Adipose tissue (tissue), 3 donors: Measurements from ENCODE around the gene BAZ2B. TPM values are rescaled to one million over a fixed set of nuclear protein-coding genes. Genes with fewer than 3 reads are reported as not detected.
"Not testable (repeated sequence)": the region's sequence is repeated elsewhere in the genome, so short reads cannot be mapped to it uniquely, and the experiment has no call there.

Source experiments
- H3K27ac ChIP-seq: one replicate; pipeline ENCODE4 v1.5.1; 2013; ENCODE audit warnings: low read depth, low read length
- WGBS, 3 donors: extraction: QIAGEN DNeasy Blood & Tissue Kit; methylation state at CpG; one replicate each; pipeline ENCODE4 v1.1.7; 2013; 5-methylcytosine and 5-hydroxymethylcytosine counted together
- polyA plus RNA-seq, 3 donors: library from polyadenylated mRNA; stranded (reverse); fragments of 200-250 nt; gene quantifications; one replicate each; pipeline ENCODE4 v1.2.3, GENCODE V29; 2013
- donor health status: healthy with polysubstance abuse.
- donor health status: Bipolar disorder and iron deficiency.
- donor health status: healthy.

The BAZ2B gene
- polyA plus RNA-seq, 3 donors = 10.6 to 21.9 (median 16.3) TPM

- WGBS, 3 donors = 54 to 65% (median 63%) methylated on average over 1 of the region's 1 CpG
These were observed 62.6 kb downstream of the BAZ2B start for GRCh38 chr2:159553727-159554126.

GRCh38 chr2:159551806-159552205, 64.5 kb downstream of the BAZ2B start:
- WGBS, 3 donors = 86 to 100% (median 97%) methylated on average over 1 of the region's 1 CpG
- H3K27ac ChIP-seq = no peak overlapping the region

More at GRCh38 chr2:159553727-159554126, 62.6 kb downstream of the BAZ2B start:
- no peak overlapping the region for H3K27ac ChIP-seq

DNA sequence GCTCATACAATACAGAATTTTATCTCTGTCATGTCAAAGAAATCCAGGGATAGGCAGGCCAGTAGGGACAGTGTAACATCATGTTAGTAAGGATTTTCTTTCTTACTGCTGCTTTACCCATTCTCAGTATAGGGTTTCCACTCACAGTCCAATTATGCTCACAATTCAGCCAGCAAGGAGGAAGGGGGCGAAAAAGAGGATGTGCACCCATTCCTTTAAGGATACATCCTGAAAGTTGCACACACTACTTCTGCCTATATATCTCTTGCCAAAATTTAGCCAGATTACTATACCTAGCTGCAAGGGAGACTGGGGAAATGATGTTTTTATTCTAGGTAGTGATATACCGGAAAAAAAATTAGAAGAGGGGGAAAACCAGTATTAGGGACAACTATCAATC, 66.1 kb downstream of the BAZ2B start:
- 83 to 100% (median 85%) methylated on average over 2 of the region's 2 CpGs for WGBS, 3 donors

GRCh38 chr2:159549234-159549633, 67.1 kb downstream of the BAZ2B start:
- H3K27ac ChIP-seq = no peak overlapping the region
- WGBS, 3 donors = 76 to 89% (median 80%) methylated on average over 6 of the region's 6 CpGs

More for the DNA sequence above, 66.1 kb downstream of the BAZ2B start:
- H3K27ac ChIP-seq = no peak overlapping the region

GRCh38 chr2:159546716-159547430, 69.5 kb downstream of the BAZ2B start:
- no peak overlapping the region for H3K27ac ChIP-seq
- 83 to 86% (median 83%) methylated on average over 3 of the region's 3 CpGs for WGBS, 3 donors

GRCh38 chr2:159546039-159546438, 70.3 kb downstream of the BAZ2B start:
- 73 to 74% (median 73%) methylated on average over 9 of the region's 9 CpGs for WGBS, 3 donors
- H3K27ac ChIP-seq = no peak overlapping the region

DNA sequence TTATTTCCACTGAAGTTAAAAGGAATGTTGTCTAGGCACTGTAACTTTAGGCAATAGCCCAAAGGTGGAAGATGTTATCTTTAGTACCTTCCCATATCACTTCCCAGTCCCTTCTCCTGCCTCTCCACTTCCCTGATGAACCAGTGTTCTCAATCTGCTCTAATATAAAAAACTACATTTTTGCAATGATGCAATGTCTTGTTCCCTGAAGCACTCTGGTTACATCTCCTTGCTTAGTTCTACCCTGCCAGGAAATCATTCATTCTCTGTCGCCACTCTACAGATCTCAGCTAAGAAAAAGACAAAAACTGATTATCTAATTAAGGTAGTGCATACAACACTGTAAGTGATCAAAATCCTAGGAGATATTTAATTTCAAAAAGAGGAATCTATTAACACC, 71.3 kb downstream of the BAZ2B start:
- 71 to 90% (median 72%) methylated on average over 1 of the region's 1 CpG for WGBS, 3 donors
- H3K27ac ChIP-seq = no peak overlapping the region

GRCh38 chr2:159542101-159542500, 74.2 kb downstream of the BAZ2B start:
- no peak overlapping the region for H3K27ac ChIP-seq

- H3K27ac ChIP-seq = no peak overlapping the region
- WGBS, 3 donors = 69 to 93% (median 73%) methylated on average over 1 of the region's 1 CpG
These were observed 76.6 kb downstream of the BAZ2B start for GRCh38 chr2:159539701-159540100.

- WGBS, 3 donors = 95 to 100% (median 100%) methylated on average over 3 of the region's 3 CpGs
- H3K27ac ChIP-seq = no peak overlapping the region
These were observed 77.5 kb downstream of the BAZ2B start for GRCh38 chr2:159538801-159539200.

DNA sequence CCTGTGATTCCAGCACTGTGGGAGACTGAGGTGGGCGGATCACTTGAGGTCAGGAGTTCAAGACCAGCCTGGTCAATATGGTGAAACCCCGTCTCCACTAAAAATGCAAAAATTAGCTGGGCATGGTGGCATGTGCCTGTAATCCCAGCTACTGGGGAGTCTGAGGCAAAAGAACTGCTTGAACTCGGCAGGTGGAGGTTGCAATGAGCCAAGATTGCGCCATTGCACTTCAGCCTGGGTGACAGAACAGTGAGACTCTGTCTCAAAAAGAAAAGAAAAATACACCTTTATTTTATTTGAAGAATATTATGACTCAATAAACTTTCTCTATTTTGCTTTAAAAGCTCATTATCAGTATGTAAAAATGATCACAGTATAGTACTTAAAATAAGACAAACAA, 81.1 kb downstream of the BAZ2B start:
- WGBS, 3 donors = 88 to 95% (median 95%) methylated on average over 4 of the region's 4 CpGs
- H3K27ac ChIP-seq = not testable (repeated sequence)

DNA sequence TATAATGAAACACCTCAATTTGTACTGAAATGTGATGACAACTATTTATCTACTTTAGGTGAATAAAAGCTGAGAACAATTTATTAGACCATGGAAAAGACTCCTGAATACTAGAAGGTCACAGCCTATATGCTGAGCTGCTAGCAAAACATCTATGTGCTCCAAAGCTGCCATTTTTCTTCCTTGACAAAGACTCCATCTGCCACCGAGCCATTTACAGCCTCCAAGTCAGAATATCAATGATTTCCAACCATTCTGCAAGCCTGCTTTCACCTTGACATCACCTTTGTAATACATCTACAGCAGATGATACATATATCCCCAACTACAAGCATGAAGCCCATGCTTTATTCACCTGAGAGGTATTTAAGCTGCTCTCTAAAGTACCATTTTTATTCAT, 84.9 kb downstream of the BAZ2B start:
- no peak overlapping the region for H3K27ac ChIP-seq
- WGBS, 3 donors = 71 to 95% (median 90%) methylated on average over 1 of the region's 1 CpG

- H3K27ac ChIP-seq = no peak overlapping the region
- 95 to 99% (median 98%) methylated on average over 1 of the region's 1 CpG for WGBS, 3 donors
These were observed 89.9 kb downstream of the BAZ2B start for GRCh38 chr2:159526433-159526832.

DNA sequence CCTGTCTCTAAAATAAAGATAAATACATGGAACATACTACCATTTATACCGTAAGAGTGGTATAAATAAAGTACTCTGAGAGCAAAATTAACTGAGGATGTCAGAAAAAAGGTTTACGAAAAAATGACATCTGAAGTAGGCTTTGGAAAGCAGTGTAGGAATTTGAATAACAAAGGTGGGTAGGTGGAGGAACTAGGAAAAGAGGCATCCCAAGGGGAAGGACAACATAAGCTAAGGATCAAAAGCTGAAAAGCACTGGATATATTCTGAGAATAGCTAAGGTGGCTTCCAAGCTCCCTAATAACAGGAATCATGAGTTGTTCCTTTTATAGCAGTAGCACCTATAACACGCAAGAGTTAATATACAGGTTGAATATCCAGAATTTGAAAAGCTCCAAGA, 91.3 kb downstream of the BAZ2B start:
- no peak overlapping the region for H3K27ac ChIP-seq
- 97 to 99% (median 98%) methylated on average over 3 of the region's 3 CpGs for WGBS, 3 donors

GRCh38 chr2:159521272-159521671, 95.1 kb downstream of the BAZ2B start:
- H3K27ac ChIP-seq = no peak overlapping the region
- WGBS, 3 donors = 73 to 90% (median 84%) methylated on average over 2 of the region's 2 CpGs

DNA sequence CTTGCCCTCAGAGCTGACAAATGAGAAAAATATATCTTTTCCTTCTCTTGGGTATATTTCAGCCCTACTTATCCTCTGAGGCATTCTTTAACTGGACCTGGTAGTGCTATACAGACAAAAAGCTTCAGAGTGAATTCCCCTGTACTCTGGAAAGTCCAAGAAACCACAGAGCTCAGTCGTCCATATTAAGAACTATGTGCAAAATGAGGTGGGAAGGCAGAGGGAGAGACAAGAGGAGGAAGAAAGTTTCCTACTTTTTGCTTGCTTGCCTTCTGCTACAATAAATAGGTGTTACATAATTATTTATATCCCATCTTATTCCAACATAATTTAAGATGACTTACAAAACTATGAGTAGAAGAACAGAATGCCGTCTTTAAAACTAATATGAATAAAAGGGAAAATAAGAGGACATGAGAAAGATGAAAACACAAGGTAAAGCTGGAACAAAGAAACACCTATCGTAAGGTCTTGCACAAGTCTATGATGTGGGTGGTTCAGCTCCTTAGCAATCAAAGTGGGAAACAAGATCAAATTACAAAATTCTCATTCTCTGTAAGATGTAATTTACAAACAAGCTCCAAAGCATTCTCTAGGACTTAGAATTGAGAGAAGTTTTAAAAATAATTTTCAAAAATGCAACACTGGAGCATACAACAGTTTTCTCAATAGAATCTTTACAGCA, 97.9 kb downstream of the BAZ2B start:
- no peak overlapping the region for H3K27ac ChIP-seq
- 55 to 74% (median 63%) methylated on average over 3 of the region's 3 CpGs for WGBS, 3 donors

DNA sequence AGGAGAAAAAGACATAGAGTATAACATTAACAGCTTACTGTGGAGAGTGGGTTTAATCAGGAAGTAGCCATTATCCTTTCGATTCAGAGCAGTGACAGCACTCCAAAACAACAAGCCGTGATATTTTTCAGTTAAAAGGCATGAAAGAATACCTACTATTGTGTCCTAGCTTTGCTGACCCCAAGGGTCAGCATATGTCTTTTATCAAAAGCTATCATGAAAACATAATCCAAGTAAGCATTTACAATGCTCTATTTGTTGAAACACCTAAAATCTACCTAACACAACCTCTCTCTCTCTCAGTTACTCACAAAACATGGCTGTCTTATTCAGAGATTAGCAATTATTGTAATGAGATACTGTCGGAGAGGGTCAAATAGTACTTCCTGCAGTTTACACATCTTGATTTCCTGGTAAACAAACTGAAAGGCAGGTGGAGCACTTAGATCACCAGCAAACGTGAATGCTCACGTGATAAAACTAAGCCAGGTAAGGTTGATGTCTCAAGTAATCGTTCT, 100.0 kb downstream of the BAZ2B start:
- WGBS, 3 donors = 1 to 3% (median 2%) methylated on average over 6 of the region's 6 CpGs
- H3K27ac ChIP-seq = no peak overlapping the region

- H3K27ac ChIP-seq = no peak overlapping the region
- 25 to 41% (median 36%) methylated on average over 1 of the region's 1 CpG for WGBS, 3 donors
These were observed 100.9 kb downstream of the BAZ2B start for GRCh38 chr2:159515441-159515840.

GRCh38 chr2:159513745-159514144, 102.6 kb downstream of the BAZ2B start:
- no peak overlapping the region for H3K27ac ChIP-seq
- 84 to 94% (median 88%) methylated on average over 1 of the region's 1 CpG for WGBS, 3 donors

GRCh38 chr2:159508140-159508539, 108.2 kb downstream of the BAZ2B start:
- WGBS, 3 donors = 87 to 97% (median 96%) methylated on average over 2 of the region's 2 CpGs
- no peak overlapping the region for H3K27ac ChIP-seq
